IPS-15b (cell line): ENCODE data around the gene CFLAR.
"Not testable (repeated sequence)": the region's sequence is repeated elsewhere in the genome, so short reads cannot be mapped to it uniquely, and the experiment has no call there.

Experiments used
- H3K27me3 ChIP-seq: one replicate; pipeline ENCODE4 v1.6.1; 2013; ENCODE audit warnings: low read length; ENCODE audit not compliant: control insufficient read depth, insufficient read depth
- H3K36me3 ChIP-seq: one replicate; pipeline ENCODE4 v1.6.1; 2013; ENCODE audit warnings: low read length; ENCODE audit not compliant: control insufficient read depth, insufficient read depth
- H3K4me1 ChIP-seq: one replicate; pipeline ENCODE4 v1.6.1; 2013; ENCODE audit warnings: mild to moderate bottlenecking, low read length; ENCODE audit not compliant: control insufficient read depth, insufficient read depth
- H3K4me3 ChIP-seq: one replicate; pipeline ENCODE4 v1.5.1; 2013; ENCODE audit warnings: low read depth, low read length
- H3K9ac ChIP-seq: one replicate; pipeline ENCODE4 v1.6.1; 2013; ENCODE audit warnings: low read depth, mild to moderate bottlenecking, low read length
- H3K9me3 ChIP-seq: one replicate; pipeline ENCODE4 v1.6.1; 2013; ENCODE audit warnings: mild to moderate bottlenecking, low read length; ENCODE audit not compliant: control insufficient read depth, insufficient read depth

Gene CFLAR

GRCh38 chr2:201138401-201138970, 22.5 kb downstream of the CFLAR start:
- no peak overlapping the region for H3K9ac ChIP-seq
- peaks cover 4% of the 10 kb centered on the region for H3K4me1 ChIP-seq
- H3K4me3 ChIP-seq: no peak overlapping the region
- no peaks in the 10 kb centered on the region for H3K27me3 ChIP-seq
- H3K36me3 ChIP-seq: peaks cover 8% of the 10 kb centered on the region
- no peaks in the 10 kb centered on the region for H3K9me3 ChIP-seq

- H3K27me3 ChIP-seq, H3K36me3 ChIP-seq, H3K9ac ChIP-seq, H3K4me1 ChIP-seq, H3K9me3 ChIP-seq: not testable (repeated sequence)
- H3K4me3 ChIP-seq: peak overlapping the region; percentile 33
Observed at GRCh38 chr2:201138986-201139781, 23.2 kb downstream of the CFLAR start.

GRCh38 chr2:201139836-201140604, 24.1 kb downstream of the CFLAR start:
- Histone ChIP-seq H3K9ac (no peak overlapping the region), H3K9me3 (no peaks in the 10 kb centered on the region), H3K4me1 (peaks cover 4% of the 10 kb centered on the region), H3K36me3 (peaks cover 8% of the 10 kb centered on the region), H3K27me3 (no peaks in the 10 kb centered on the region), H3K4me3 (peak overlapping the region; percentile 33)

GRCh38 chr2:201144101-201145051, 28.4 kb downstream of the CFLAR start:
- Histone ChIP-seq H3K9ac (no peak overlapping the region), H3K4me3 (no peak overlapping the region), H3K9me3 (no peaks in the 10 kb centered on the region), H3K27me3 (no peaks in the 10 kb centered on the region), H3K4me1 (peaks cover 4% of the 10 kb centered on the region), H3K36me3 (no peaks in the 10 kb centered on the region)

GRCh38 chr2:201148434-201148990, 32.5 kb downstream of the CFLAR start:
- H3K9ac ChIP-seq: no peak overlapping the region
- no peaks in the 10 kb centered on the region for H3K9me3 ChIP-seq
- peaks cover 4% of the 10 kb centered on the region for H3K36me3 ChIP-seq
- H3K27me3 ChIP-seq: no peaks in the 10 kb centered on the region
- no peaks in the 10 kb centered on the region for H3K4me1 ChIP-seq
- H3K4me3 ChIP-seq: no peak overlapping the region

GRCh38 chr2:201149064-201149820, 33.3 kb downstream of the CFLAR start:
- H3K4me1 ChIP-seq: no peaks in the 10 kb centered on the region

GRCh38 chr2:201149821-201150165, 33.8 kb downstream of the CFLAR start:
- not testable (repeated sequence) for H3K36me3 ChIP-seq, H3K4me1 ChIP-seq, H3K9me3 ChIP-seq, H3K27me3 ChIP-seq, H3K4me3 ChIP-seq, H3K9ac ChIP-seq

More at GRCh38 chr2:201149064-201149820, 33.3 kb downstream of the CFLAR start:
- Histone ChIP-seq H3K4me3 (no peak overlapping the region), H3K36me3 (peaks cover 4% of the 10 kb centered on the region), H3K9ac (no peak overlapping the region), H3K9me3 (no peaks in the 10 kb centered on the region), H3K27me3 (no peaks in the 10 kb centered on the region)

- peaks cover 4% of the 10 kb centered on the region for H3K36me3 ChIP-seq
- H3K27me3 ChIP-seq: no peaks in the 10 kb centered on the region
- H3K4me3 ChIP-seq: no peak overlapping the region
- H3K9me3 ChIP-seq: no peaks in the 10 kb centered on the region
- no peaks in the 10 kb centered on the region for H3K4me1 ChIP-seq
- H3K9ac ChIP-seq: no peak overlapping the region
Observed at GRCh38 chr2:201150454-201151020, 34.6 kb downstream of the CFLAR start.

GRCh38 chr2:201151127-201151981, 35.4 kb downstream of the CFLAR start:
- H3K4me3 ChIP-seq: no peak overlapping the region
- H3K36me3 ChIP-seq: peaks cover 4% of the 10 kb centered on the region
- no peaks in the 10 kb centered on the region for H3K27me3 ChIP-seq
- H3K9me3 ChIP-seq: no peaks in the 10 kb centered on the region
- H3K4me1 ChIP-seq: no peaks in the 10 kb centered on the region
- H3K9ac ChIP-seq: no peak overlapping the region

GRCh38 chr2:201152517-201152916, 36.6 kb downstream of the CFLAR start:
- Histone ChIP-seq H3K9ac (no peak overlapping the region), H3K4me1 (no peaks in the 10 kb centered on the region), H3K36me3 (peaks cover 4% of the 10 kb centered on the region), H3K4me3 (no peak overlapping the region), H3K27me3 (no peaks in the 10 kb centered on the region), H3K9me3 (no peaks in the 10 kb centered on the region)
